H1 (cell line): Measurements from ENCODE around the gene FXR1. TPM values are rescaled to one million over a fixed set of nuclear protein-coding genes. Genes with fewer than 3 reads are reported as not detected.

ENCODE experiments used
- CTCF ChIA-PET: fragments of 300-600 bp; sonication (Branson Sonifier 250); formaldehyde crosslinking; loops from one replicate; lab custom pipeline; 2021; ENCODE audit not compliant: partially characterized antibody; lab: Charles Lee
- POLR2A ChIA-PET: fragments of 300-600 bp; sonication (Branson Sonifier 250); formaldehyde crosslinking; loops from one replicate; lab custom pipeline; 2021; ENCODE audit warnings: inconsistent platforms; ENCODE audit not compliant: partially characterized antibody; lab: Charles Lee
- DNase-seq, 2 experiments: peaks; one replicate each; pipeline versions ENCODE4 v3.0.0 to v3.0.0-alpha.2; 2010 to 2022; ENCODE audit warnings: low spot score in 2 of 2, low read depth in 1 of 2, mixed read lengths in 1 of 2
- FAIRE-seq: peaks from 2 replicates; lab custom pipeline; 2011; peaks lifted over from hg19 to GRCh38; lab: Jason Lieb, UNC
- H2AFZ ChIP-seq: 2 replicates; pipeline ENCODE4 v1.8.1; 2012; ENCODE audit warnings: low read length, inconsistent platforms
- H2AK5ac ChIP-seq: 2 replicates; pipeline ENCODE4 v1.6.1; 2013; ENCODE audit warnings: low read depth, low read length
- H2BK120ac ChIP-seq: replicated peaks from 2 replicates; pipeline ENCODE3; 2013; ENCODE audit warnings: low read depth, low read length, inconsistent platforms
- H2BK12ac ChIP-seq: 2 replicates; pipeline ENCODE4 v1.6.1; 2013; ENCODE audit warnings: low read depth, low read length
- H2BK15ac ChIP-seq: 2 replicates; pipeline ENCODE4 v1.6.1; 2013; ENCODE audit warnings: low read length
- H2BK20ac ChIP-seq: 2 replicates; pipeline ENCODE4 v1.6.1; 2013; ENCODE audit warnings: low read length
- H2BK5ac ChIP-seq: 2 replicates; pipeline ENCODE4 v1.6.1; 2013; ENCODE audit warnings: low read depth, low read length
- H3K14ac ChIP-seq: 2 replicates; pipeline ENCODE4 v1.6.1; 2013; ENCODE audit warnings: inconsistent platforms; ENCODE audit not compliant: insufficient read length
- H3K18ac ChIP-seq: 2 replicates; pipeline ENCODE4 v1.6.1; 2013; ENCODE audit warnings: low read length; ENCODE audit errors: extremely low read depth
- H3K23ac ChIP-seq: 2 replicates; pipeline ENCODE4 v1.6.1; 2013; ENCODE audit warnings: inconsistent platforms; ENCODE audit not compliant: insufficient read length
- H3K23me2 ChIP-seq: 2 replicates; pipeline ENCODE4 v1.6.1; 2013; ENCODE audit warnings: low read depth, low read length
- H3K27ac ChIP-seq: 2 replicates; pipeline ENCODE4 v1.6.1; 2011; ENCODE audit warnings: low read depth, low read length, inconsistent platforms
- H3K27me3 ChIP-seq, 4 experiments: replicated peaks in 1 of 4; 1 replicate in 1 of 4; 2 replicates in 3 of 4; pipeline versions ENCODE4 v1.6.1 to v1.8.1; 2011 to 2013; ENCODE audit warnings: low read length in 3 of 4, mild to moderate bottlenecking in 3 of 4, inconsistent platforms in 2 of 4, mixed read lengths in 2 of 4, moderate library complexity in 1 of 4; ENCODE audit not compliant: control insufficient read depth in 3 of 4, insufficient read depth in 3 of 4; ENCODE audit errors: extremely low read depth in 1 of 4
- H3K36me3 ChIP-seq, 4 experiments: 2 replicates each; pipeline versions ENCODE4 v1.6.1 to v1.8.1; 2011 to 2013; ENCODE audit warnings: mild to moderate bottlenecking in 4 of 4, low read length in 3 of 4, moderate library complexity in 2 of 4, control low read depth in 1 of 4, inconsistent platforms in 1 of 4; ENCODE audit not compliant: insufficient read depth in 4 of 4, control insufficient read depth in 2 of 4
- H3K4ac ChIP-seq: replicated peaks from 2 replicates; pipeline ENCODE3; 2013; ENCODE audit warnings: low read length, low read depth, mixed read lengths, inconsistent platforms; ENCODE audit not compliant: insufficient read length
- H3K4me1 ChIP-seq, 4 experiments: replicated peaks in 1 of 4; 1 replicate in 1 of 4; 2 replicates in 3 of 4; pipeline versions ENCODE4 v1.6.1 to v1.8.1; 2011 to 2013; ENCODE audit warnings: low read length in 3 of 4, inconsistent platforms in 2 of 4, mixed read lengths in 1 of 4; ENCODE audit not compliant: insufficient read depth in 4 of 4, control insufficient read depth in 3 of 4
- H3K4me2 ChIP-seq, 2 experiments: 2 replicates each; pipeline versions ENCODE4 v1.6.1 to v1.8.1; 2011 to 2013; ENCODE audit warnings: low read depth in 2 of 2, low read length in 2 of 2, control low read depth in 1 of 2, inconsistent platforms in 1 of 2, mild to moderate bottlenecking in 1 of 2; ENCODE audit not compliant: insufficient read depth in 1 of 2
- H3K4me3 ChIP-seq, 4 experiments: fragments of 200-600, 300-600 bp in 1 of 4; sonication (generic), shearing (Covaris generic), sonication (Bioruptor Twin) in 1 of 4; 2 replicates each; pipeline versions ENCODE4 v1.5.1 to v1.8.1; 2011 to 2016; ENCODE audit warnings: low read length in 4 of 4, low read depth in 3 of 4, control low read depth in 2 of 4, inconsistent platforms in 2 of 4, mild to moderate bottlenecking in 2 of 4, mixed read lengths in 1 of 4, moderate library complexity in 1 of 4; ENCODE audit not compliant: insufficient read depth in 2 of 4; ENCODE audit errors: extremely low read depth in 1 of 4
- H3K56ac ChIP-seq: replicated peaks from 2 replicates; pipeline ENCODE3; 2013; ENCODE audit warnings: low read depth, mild to moderate bottlenecking, mixed read lengths, low read length, inconsistent platforms; ENCODE audit not compliant: insufficient read length
- H3K79me1 ChIP-seq: 2 replicates; pipeline ENCODE4 v1.6.1; 2013; ENCODE audit warnings: low read depth, low read length, control low read depth
- H3K79me2 ChIP-seq, 2 experiments: 2 replicates each; pipeline versions ENCODE4 v1.6.1 to v1.8.1; 2012 to 2013; ENCODE audit warnings: low read length in 2 of 2, mild to moderate bottlenecking in 2 of 2, inconsistent platforms in 1 of 2; ENCODE audit not compliant: insufficient read depth in 2 of 2, control insufficient read depth in 1 of 2
- H3K9ac ChIP-seq, 4 experiments: replicated peaks in 1 of 4; 1 replicate in 1 of 4; 2 replicates in 3 of 4; pipeline versions ENCODE4 v1.6.1 to v1.8.1; 2011 to 2013; ENCODE audit warnings: low read depth in 3 of 4, low read length in 3 of 4, control low read depth in 2 of 4, mild to moderate bottlenecking in 2 of 4, moderate library complexity in 2 of 4, inconsistent platforms in 1 of 4; ENCODE audit errors: extremely low read depth in 1 of 4
- H3K9me3 ChIP-seq, 2 experiments: 2 replicates each; pipeline versions ENCODE4 v1.6.1 to v1.8.1; 2012 to 2013; ENCODE audit warnings: mild to moderate bottlenecking in 2 of 2, moderate library complexity in 2 of 2, control low read depth in 1 of 2, inconsistent platforms in 1 of 2, low read depth in 1 of 2, low read length in 1 of 2, mixed read lengths in 1 of 2; ENCODE audit not compliant: insufficient read depth in 2 of 2
- H4K20me1 ChIP-seq, 2 experiments: replicated peaks in 1 of 2; 2 replicates each; pipeline versions ENCODE3 to v1.8.1; 2011 to 2013; ENCODE audit warnings: inconsistent platforms in 2 of 2, low read length in 2 of 2, mild to moderate bottlenecking in 1 of 2; ENCODE audit not compliant: insufficient read depth in 2 of 2, control insufficient read depth in 1 of 2
- H4K5ac ChIP-seq: 2 replicates; pipeline ENCODE4 v1.6.1; 2013; ENCODE audit warnings: low read length, low read depth, mixed read lengths, inconsistent platforms; ENCODE audit not compliant: insufficient read length
- H4K8ac ChIP-seq: 2 replicates; pipeline ENCODE4 v1.8.0; 2013; ENCODE audit warnings: mild to moderate bottlenecking, moderate library complexity, low read length, inconsistent platforms; ENCODE audit not compliant: insufficient read depth; ENCODE audit errors: extremely low read depth
- H4K91ac ChIP-seq: replicated peaks from 2 replicates; pipeline ENCODE3; 2013; ENCODE audit warnings: low read length, mixed read lengths, inconsistent platforms; ENCODE audit not compliant: insufficient read length
- JUND ChIP-seq: IDR thresholded peaks from 2 replicates; pipeline ENCODE4 v1.6.1; 2011; ENCODE audit warnings: mild to moderate bottlenecking, improper control_type of control experiment, low read length
- KDM1A ChIP-seq: fragments of 200-600, 300-600 bp; sonication (generic); IDR thresholded peaks from 2 replicates; pipeline ENCODE4 v1.7.1; 2016; ENCODE audit warnings: mild to moderate bottlenecking, low read length, borderline replicate concordance
- KDM4A ChIP-seq: IDR thresholded peaks from one replicate; pipeline ENCODE4 v1.7.1; 2012; ENCODE audit warnings: low read depth, mild to moderate bottlenecking, moderate library complexity, low read length, inconsistent platforms; ENCODE audit not compliant: severe bottlenecking
- KDM5A ChIP-seq: fragments of 200-600 bp; IDR thresholded peaks from 2 replicates; pipeline ENCODE4 v1.7.1; 2012; ENCODE audit warnings: mild to moderate bottlenecking, low read length, inconsistent platforms, mixed read lengths
- POLR2A ChIP-seq, 2 experiments: IDR thresholded peaks; 1 replicate in 1 of 2; 2 replicates in 1 of 2; pipeline ENCODE4 v1.6.1; 2011; ENCODE audit warnings: low read depth in 2 of 2, low read length in 2 of 2, mild to moderate bottlenecking in 2 of 2; ENCODE audit errors: control extremely low read depth in 1 of 2
- RFX5 ChIP-seq: IDR thresholded peaks from 2 replicates; pipeline ENCODE4 v1.6.1; 2011; ENCODE audit warnings: low read depth, low read length, improper control_type of control experiment, borderline replicate concordance
- YY1 ChIP-seq: IDR thresholded peaks from 2 replicates; pipeline ENCODE4 v1.6.1; 2011; ENCODE audit warnings: low read depth, mild to moderate bottlenecking, low read length
- WGBS, 2 experiments: shearing (Covaris generic) in 1 of 2; methylation state at CpG; one replicate each; pipeline versions ENCODE4 v1.1.6 to v1.1.7; 2013 to 2015; ENCODE audit warnings: low lambda C conversion rate in 2 of 2, mixed read lengths in 2 of 2, inconsistent platforms in 1 of 2, low coverage in 1 of 2, missing lambda C conversion rate in 1 of 2; ENCODE audit not compliant: insufficient replicate concordance in 2 of 2, insufficient coverage in 1 of 2, insufficient read length in 1 of 2; ENCODE audit errors: extremely low coverage in 1 of 2, missing lambda C conversion rate in 1 of 2; 5-methylcytosine and 5-hydroxymethylcytosine counted together
- polyA plus RNA-seq, 7 experiments: library from polyadenylated mRNA; depleted of rRNA in 3 of 7; stranded (reverse) in 5 of 7; unstranded in 2 of 7; fragments of >200 nt in 5 of 7; fragments of 200-250 nt in 2 of 7; gene quantifications; 1 replicate in 5 of 7; 2 replicates in 1 of 7; 4 replicates in 1 of 7; pipeline versions ENCODE4 v1.2.1 to v1.2.3, GENCODE V29; 2011 to 2013; ENCODE audit warnings: missing spikeins in 2 of 7, mixed read lengths in 2 of 7
- total RNA-seq: library from RNA; stranded (reverse); fragmentation: NEBNext Ultra II Directional; extraction: Animal tissue kit (Norgen Biotek cat#: 25700); gene quantifications from 2 replicates; pipeline ENCODE4 v1.2.1, GENCODE V29; 2021

The FXR1 gene
- total and polyA plus RNA-seq, 2 of the 8 experiments (the other 6 are each of a cell fraction or from before 2014, with no cell fraction given): 108 to 283 TPM

DNA sequence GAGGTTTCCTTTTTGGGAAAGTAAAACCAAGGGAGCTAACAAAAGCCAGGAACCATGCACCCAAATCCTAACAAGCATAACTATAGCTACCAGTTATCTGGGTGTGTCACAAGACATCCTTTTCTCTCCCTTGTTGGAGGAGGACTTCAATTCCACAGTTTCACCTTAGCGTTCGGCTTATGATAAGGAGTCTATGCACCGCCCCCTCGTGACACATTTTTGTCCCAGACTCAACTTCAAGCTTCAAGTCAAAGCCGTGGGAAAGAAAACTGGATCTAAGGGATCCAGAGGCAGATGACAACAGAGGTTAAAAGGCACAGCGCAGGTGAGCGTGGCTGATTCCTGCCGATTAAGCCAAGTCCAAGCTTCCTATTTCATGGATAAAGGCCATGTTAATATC, 13.9 kb upstream of the FXR1 start:
- Histone ChIP-seq H3K56ac (no peak overlapping the region), H2BK120ac (no peak overlapping the region), H2AFZ (no peak overlapping the region), H3K14ac (no peak overlapping the region), H3K23me2 (no peaks in the 10 kb centered on the region), H2BK12ac (no peak overlapping the region), H3K4me1 (no peaks in the 10 kb centered on the region), H3K27ac (no peak overlapping the region), H3K36me3 (no peaks in the 10 kb centered on the region), H3K18ac (no peak overlapping the region), H4K20me1 (no peaks in the 10 kb centered on the region), H2BK15ac (no peak overlapping the region), H3K79me2 (no peaks in the 10 kb centered on the region), H2BK5ac (no peak overlapping the region), H4K5ac (no peak overlapping the region), H3K27me3 (no peaks in the 10 kb centered on the region), H3K4ac (no peak overlapping the region), H2AK5ac (no peak overlapping the region), H3K4me2 (no peak overlapping the region), H3K79me1 (no peaks in the 10 kb centered on the region), H4K91ac (no peak overlapping the region), H3K9me3 (peaks cover 4 to 6% of the 10 kb centered on the region in 2 experiments; a peak in 2 of 4 replicates), H4K8ac (no peak overlapping the region), H2BK20ac (no peak overlapping the region), H3K23ac (no peak overlapping the region), H3K9ac (0 out of 7 replicates have a peak overlapping the region, but pooled peaks of 1 of the 4 experiments have one; percentile 1), H3K4me3 (no peak overlapping the region)
- 80% methylated on average over 8 of the region's 8 CpGs; no CpG with 5 or more reads in 1 of the 2 experiments for whole genome bisulfite sequencing, 2 experiments
- no peak for TF ChIP-seq KDM1A
- no peak for TF ChIP-seq POLR2A (IDR thresholded peaks at IDR 0.05; ENCODE audit: control extremely low read depth in 1 of 2, low read depth in 2 of 2, low read length in 2 of 2)
- no peak for TF ChIP-seq YY1
- no peak for TF ChIP-seq RFX5
- TF ChIP-seq KDM5A: no peak
- TF ChIP-seq KDM4A: no peak
- no peak for TF ChIP-seq JUND
- no peak for DNase-seq
- CTCF ChIA-PET: interaction anchor here (0.8 to 1.5 kb wide), 3 partner anchors 13 to 53 kb away, joined by 3 to 4 read pairs (median 4); partner anchors contain the start of gene FXR1
- FAIRE-seq: no peak
- POLR2A ChIA-PET: interaction anchor here (1.1 to 2.9 kb wide), 2 partner anchors 13 to 14 kb away, joined by 4 to 9 read pairs; partner anchors contain the start of gene FXR1
